CD4-positive, alpha-beta T cell treated with Interleukin-2 at 100 ng/mL for 4 hours (primary cell): Measurements from ENCODE around the gene RBM15B.
A peak's percentile ranks its signal among the peaks of the same experiment; 100 is the strongest.
"Not testable (repeated sequence)": the region's sequence is repeated elsewhere in the genome, so short reads cannot be mapped to it uniquely, and the experiment has no call there.

ENCODE experiments used
- DNase-seq: peaks from one replicate; pipeline ENCODE4 v3.0.0-alpha.2; 2020; ENCODE audit warnings: low spot score

Gene RBM15B

DNA sequence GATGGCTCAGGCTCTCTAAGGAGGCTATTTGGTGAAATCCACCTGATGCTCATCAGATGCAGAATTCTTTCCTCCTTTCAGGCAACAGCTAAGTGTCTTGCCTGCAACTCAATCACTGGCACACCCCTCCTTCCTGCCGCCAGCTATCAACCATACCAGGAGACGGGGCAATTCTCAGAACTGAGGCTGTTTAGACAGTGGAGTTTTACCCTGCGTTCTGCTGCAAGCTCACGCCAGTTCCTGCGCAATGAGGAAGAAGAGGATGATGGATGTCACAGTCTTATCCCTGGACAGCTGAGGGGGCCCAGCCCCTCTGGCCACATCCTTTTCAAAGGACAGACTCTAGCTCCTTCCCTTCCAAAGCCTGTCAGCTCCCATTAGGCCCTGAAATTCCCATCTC lies 13.0 kb upstream of the RBM15B start:
- no peak for DNase-seq

- DNase-seq: no peak
Observed at GRCh38 chr3:51378726-51379125, 12.4 kb upstream of the RBM15B start.

- no peak for DNase-seq
Observed at GRCh38 chr3:51379301-51379700, 11.8 kb upstream of the RBM15B start.

DNA sequence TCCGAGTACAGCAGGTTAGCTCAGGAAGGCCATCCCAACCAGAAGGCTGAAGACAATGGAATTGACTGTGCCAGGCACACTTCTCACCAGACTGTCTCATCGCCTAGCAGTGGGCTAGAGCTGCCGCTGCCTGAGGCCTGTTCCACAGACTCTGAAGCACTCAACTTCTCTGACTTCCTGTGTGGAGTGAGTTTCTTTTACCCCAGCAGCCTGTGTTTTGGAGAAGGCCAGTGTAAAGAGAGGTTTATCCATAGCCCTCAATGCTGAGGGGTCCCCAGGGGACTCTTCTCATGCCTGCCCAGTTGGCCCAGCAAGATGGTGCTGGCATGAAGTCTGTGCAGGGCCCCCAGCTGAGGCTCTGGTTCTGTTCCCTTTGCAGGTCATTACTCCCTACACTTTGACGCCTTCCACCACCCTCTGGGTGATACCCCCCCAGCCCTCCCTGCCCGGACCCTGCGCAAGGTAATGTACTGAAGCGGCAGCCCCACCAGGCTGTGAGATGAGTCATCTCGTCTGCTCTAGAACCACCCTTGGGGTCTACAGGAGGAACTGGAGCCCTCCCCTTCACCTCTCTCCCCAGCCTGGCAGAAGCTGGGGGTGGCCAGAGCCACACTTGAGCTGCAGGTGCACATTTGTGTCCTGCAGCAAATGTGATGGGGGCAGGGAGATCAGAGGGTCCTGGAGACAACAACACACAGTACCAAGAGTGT lies 11.2 kb upstream of the RBM15B start:
- DNase-seq: no peak

GRCh38 chr3:51380601-51381332 lies 10.3 kb upstream of the RBM15B start:
- DNase-seq: no peak

GRCh38 chr3:51381333-51381705 lies 9.8 kb upstream of the RBM15B start:
- no peak for DNase-seq

DNA sequence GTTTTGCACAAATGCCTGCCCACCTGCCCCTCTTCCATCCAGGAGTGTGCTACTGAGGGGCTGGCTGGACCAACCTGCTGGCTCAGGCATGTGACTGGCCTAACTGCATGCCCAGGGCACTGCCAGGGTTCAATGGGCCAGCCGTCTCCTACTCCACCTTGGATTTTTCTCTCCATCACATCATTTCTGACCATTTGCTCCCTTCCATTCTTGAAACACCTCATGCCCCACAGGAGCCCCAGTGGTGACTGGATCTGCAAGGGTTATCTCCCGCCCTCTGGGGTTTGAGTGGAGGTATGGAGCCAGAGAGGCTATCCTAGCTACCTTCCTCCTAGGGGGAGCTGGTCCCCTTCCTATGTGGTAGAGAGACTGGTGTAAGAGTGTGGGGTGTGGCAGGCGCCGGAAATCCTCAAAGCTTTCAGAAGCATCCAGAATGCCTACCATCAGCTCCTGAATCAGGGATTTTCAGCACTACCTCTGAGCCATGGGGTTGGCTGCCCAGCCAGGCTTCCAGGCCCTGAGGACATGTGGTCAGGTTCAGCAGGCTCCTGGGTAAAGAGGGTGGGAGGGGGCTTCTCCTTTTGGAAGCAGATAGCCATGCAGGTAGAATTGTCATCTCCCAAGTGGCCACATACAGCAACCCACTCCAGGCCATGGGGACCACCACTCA lies 8.9 kb upstream of the RBM15B start:
- no peak for DNase-seq

GRCh38 chr3:51382947-51383578 lies 8.0 kb upstream of the RBM15B start:
- no peak for DNase-seq

GRCh38 chr3:51384055-51384725 lies 6.9 kb upstream of the RBM15B start:
- DNase-seq: peak; percentile 26

DNA sequence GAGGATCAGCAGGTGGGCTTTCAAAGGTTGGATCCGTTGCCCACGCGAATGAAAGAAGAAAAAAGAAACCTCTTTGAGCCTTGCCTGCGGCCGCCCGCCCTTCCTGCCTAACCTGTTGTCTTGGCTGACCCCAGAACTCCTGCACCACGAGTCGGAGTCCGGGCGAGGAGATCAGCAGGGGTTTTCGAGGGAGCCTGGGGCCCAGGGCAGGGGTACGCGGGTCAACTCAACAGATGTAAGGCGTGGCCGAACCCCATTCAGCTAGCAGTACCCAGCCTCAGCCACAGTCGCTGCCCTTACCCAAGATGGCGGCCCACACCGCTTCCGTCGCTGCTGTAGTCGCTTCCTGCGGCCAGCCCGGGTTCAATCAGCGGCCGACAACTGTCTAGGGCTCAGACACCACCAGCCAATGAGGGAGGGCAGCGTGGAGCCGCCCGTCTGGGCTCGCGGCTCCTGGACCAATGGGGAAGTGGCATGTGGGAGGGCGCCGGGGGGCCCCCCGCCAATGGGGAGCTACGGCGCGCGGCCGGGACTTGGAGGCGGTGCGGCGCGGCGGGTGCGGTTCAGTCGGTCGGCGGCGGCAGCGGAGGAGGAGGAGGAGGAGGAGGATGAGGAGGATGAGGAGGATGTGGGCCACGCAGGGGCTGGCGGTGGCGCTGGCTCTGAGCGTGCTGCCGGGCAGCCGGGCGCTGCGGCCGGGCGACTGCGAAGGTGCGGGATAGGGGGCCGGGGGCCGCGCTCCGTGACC lies 6.2 kb upstream of the RBM15B start, which contains the start of gene MANF:
MANF (plus strand) TSS at position 566 of the 748 bp plus-strand sequence; CDS start at position 618, 52 bp downstream.
- DNase-seq: peak; percentile 98

DNA sequence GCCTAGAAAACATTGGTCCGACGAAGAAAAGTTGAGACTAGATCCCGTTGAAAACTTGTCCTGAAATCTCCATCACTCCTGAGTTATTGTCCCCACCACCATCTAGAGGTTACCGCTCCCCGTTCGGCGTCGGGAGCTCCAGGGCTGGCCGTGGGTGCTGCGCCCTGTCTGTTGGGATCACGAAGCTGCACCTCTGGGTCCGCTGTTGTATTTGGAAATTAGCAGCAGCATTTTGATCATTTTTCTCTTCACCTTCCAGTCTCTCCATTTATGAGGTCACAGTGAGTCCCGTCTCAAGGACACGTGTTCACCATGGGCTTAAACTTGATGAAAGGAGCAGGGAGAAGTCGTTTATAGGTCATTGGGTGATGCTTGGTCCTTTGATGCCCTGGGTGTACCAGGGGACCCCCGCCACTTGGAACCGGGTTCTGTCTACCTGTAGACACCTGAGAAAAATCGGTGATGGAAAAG lies 5.4 kb upstream of the RBM15B start:
- DNase-seq: no peak

DNA sequence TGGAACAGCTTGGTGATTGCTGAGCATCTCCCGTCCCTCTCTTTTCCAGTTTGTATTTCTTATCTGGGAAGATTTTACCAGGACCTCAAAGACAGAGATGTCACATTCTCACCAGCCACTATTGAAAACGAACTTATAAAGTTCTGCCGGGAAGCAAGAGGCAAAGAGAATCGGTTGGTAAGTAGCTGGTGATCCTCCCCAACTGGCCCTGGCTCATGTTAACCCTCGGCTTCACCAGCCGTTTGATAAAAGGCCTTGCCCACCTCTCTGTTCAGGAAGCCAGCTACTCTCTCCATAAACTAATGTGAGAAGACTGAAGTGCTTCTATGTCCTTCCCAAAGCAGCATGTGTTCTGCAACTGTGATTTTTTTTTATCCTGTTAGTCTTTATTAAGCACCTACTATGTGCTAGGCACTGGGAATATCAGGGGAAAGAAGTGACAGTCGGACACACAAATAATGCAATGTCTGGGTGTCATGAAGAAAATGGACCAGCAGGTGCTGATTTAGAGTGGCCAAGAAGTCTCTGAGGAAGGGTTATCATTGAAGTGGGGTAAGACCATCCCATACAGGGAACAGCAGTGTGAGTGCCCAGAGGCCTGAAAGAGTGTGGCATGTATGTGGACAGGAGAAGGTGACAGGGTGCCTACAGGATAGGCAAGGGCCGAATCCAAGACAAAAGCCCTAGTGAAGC lies 4.8 kb upstream of the RBM15B start:
- DNase-seq: no peak

DNA sequence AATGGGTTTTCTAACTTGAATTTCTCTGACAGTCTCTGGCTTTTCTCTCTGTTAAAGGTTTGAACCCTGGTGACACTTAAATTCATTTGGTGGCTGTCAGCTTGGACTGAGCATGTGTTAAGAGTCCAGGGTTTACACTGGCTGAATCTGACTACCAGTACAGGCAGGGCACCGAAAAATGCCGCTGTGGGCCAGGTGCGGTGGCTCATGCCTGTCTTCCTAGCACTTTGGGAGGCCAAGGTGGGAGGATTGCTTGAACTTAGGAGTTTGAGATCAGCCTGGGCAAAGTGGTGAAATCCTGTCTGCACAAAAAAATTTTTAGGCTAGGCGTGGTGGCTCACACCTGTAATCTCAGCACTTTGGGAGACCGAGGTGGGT lies 4.2 kb upstream of the RBM15B start:
- no peak for DNase-seq

GRCh38 chr3:51387281-51387680 lies 3.8 kb upstream of the RBM15B start:
- DNase-seq: not testable (repeated sequence)

DNA sequence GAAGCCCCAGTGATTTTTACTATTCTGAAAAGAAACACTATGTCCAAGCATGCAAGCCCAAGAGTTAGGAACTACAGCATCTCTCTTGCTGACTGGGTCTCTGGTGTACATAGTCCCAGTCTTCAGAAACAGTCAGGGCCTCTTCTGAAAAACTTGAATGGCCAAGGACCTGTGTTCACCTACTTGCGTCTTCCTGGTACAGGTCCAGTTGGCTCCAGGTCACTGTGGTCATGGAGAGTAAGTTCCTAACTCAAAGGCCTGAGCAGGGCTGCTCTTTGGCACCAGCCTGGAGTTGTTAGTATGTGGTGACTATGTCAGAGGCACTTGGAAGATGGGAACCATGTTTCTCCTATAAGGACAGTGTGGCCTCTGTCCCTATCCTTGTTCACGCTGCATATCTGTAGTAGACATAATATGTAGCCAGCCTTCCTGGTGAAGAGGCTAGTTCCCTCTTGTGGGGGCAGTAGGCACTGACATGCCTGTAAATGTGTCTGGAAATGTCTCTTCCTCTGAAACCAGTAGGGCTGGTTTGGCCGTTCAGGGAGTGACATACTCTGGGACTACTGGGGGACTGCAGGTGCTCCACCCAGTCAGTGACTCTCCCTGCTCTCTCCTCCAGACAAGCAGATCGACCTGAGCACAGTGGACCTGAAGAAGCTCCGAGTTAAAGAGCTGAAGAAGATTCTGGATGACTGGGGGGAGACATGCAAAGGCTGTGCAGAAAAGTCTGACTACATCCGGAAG lies 2.6 kb upstream of the RBM15B start:
- DNase-seq: no peak

- DNase-seq: peak; percentile 60
Observed at GRCh38 chr3:51389423-51390183, 1.5 kb upstream of the RBM15B start.

DNA sequence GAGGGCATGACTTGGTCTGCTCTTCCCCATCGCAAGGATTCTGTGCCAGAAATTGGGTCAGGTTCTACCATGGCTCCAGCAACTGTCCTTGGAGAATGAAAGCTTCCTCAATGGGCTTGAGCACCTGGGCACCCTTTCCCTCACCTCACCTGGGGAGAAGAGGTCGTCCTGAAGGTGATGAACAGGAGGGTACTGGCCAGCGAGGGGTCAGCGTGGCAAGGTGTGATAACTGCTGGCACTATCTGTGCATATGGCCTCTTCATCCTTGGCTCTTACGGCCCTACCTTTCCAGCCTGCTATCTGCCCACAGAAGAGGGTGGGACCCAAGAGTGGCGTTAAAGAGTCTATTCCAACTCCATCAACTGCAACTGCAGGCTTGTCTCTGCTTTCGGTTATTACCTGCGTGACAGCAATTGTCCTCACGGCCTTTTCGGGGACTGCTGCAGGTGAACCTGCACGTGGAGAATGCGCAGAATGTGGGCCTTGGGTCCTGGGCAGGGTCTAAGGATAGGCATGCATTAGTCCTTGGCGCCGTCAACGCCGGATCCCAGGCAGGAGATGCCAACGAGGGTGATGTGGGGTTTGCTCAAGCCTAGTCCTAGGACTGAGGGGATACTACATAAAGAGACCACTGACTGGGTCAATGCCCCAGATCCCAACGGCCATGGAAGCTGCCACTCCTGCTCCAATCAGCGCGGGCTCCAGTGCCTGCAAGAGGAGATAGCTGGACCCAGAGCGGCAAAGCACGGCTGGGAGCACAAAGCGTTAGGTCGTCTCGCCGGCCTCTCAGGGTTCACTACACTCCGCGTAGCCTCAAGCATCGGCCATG lies 625 bp upstream of the RBM15B start:
- DNase-seq: no peak
